Astrocyte (in vitro differentiated cells and primary cell): ENCODE measurements around the gene TAPBP. TPM values are rescaled to one million over a fixed set of nuclear protein-coding genes. Genes with fewer than 3 reads are reported as not detected.
"Not testable (repeated sequence)": the region's sequence is repeated elsewhere in the genome, so short reads cannot be mapped to it uniquely, and the experiment has no call there.

ENCODE experiments used
- DNase-seq: peaks from one replicate; pipeline ENCODE4 v3.0.0-alpha.2; 2010; ENCODE audit warnings: low read depth
- FAIRE-seq: peaks from 2 replicates; lab custom pipeline; 2011; peaks lifted over from hg19 to GRCh38; lab: Jason Lieb, UNC
- H2AFZ ChIP-seq: 2 replicates; pipeline ENCODE4 v1.6.0; 2012; ENCODE audit warnings: low read depth, low read length, inconsistent platforms
- H3K27ac ChIP-seq: 2 replicates; pipeline ENCODE4 v1.5.1; 2011; ENCODE audit warnings: low read depth, low read length, inconsistent platforms
- H3K27me3 ChIP-seq: 2 replicates; pipeline ENCODE4 v1.6.0; 2011; ENCODE audit warnings: low read length, inconsistent platforms; ENCODE audit not compliant: insufficient read depth
- H3K36me3 ChIP-seq: 2 replicates; pipeline ENCODE4 v1.5.1; 2011; ENCODE audit warnings: low read length, inconsistent platforms; ENCODE audit not compliant: insufficient read depth
- H3K4me1 ChIP-seq: 2 replicates; pipeline ENCODE4 v1.5.1; 2011; ENCODE audit warnings: low read length, inconsistent platforms; ENCODE audit not compliant: insufficient read depth
- H3K4me2 ChIP-seq: 2 replicates; pipeline ENCODE4 v1.6.0; 2012; ENCODE audit warnings: low read length, inconsistent platforms
- H3K4me3 ChIP-seq: 2 replicates; pipeline ENCODE4 v1.5.1; 2011; ENCODE audit warnings: low read depth, mild to moderate bottlenecking, low read length, inconsistent platforms; ENCODE audit not compliant: insufficient read depth
- H3K79me2 ChIP-seq: 2 replicates; pipeline ENCODE4 v1.6.0; 2012; ENCODE audit warnings: mild to moderate bottlenecking, low read length, inconsistent platforms; ENCODE audit not compliant: insufficient read depth
- H3K9ac ChIP-seq: 2 replicates; pipeline ENCODE4 v1.6.0; 2012; ENCODE audit warnings: mild to moderate bottlenecking, low read length, inconsistent platforms
- H3K9me3 ChIP-seq: 2 replicates; pipeline ENCODE4 v1.5.1; 2012; ENCODE audit warnings: low read depth, mild to moderate bottlenecking, low read length, inconsistent platforms; ENCODE audit not compliant: insufficient read depth
- H4K20me1 ChIP-seq: 2 replicates; pipeline ENCODE4 v1.6.0; 2012; ENCODE audit warnings: low read length, inconsistent platforms; ENCODE audit not compliant: insufficient read depth
- H3K27ac Mint-ChIP-seq: one replicate; pipeline ENCODE4 v1.8.0; 2021; ENCODE audit warnings: mild to moderate bottlenecking, mixed read lengths; ENCODE audit not compliant: unreplicated experiment
- H3K27me3 Mint-ChIP-seq: one replicate; pipeline ENCODE4 v1.8.0; 2021; ENCODE audit warnings: low read depth, mixed read lengths; ENCODE audit not compliant: unreplicated experiment
- H3K36me3 Mint-ChIP-seq: one replicate; pipeline ENCODE4 v1.8.0; 2021; ENCODE audit warnings: low read depth, mixed read lengths; ENCODE audit not compliant: unreplicated experiment
- H3K4me1 Mint-ChIP-seq: one replicate; pipeline ENCODE4 v1.8.0; 2021; ENCODE audit warnings: low read depth, mixed read lengths; ENCODE audit not compliant: unreplicated experiment
- H3K4me3 Mint-ChIP-seq: one replicate; pipeline ENCODE4 v1.8.0; 2021; ENCODE audit warnings: mild to moderate bottlenecking, moderate library complexity, mixed read lengths; ENCODE audit not compliant: unreplicated experiment
- H3K9me3 Mint-ChIP-seq: one replicate; pipeline ENCODE4 v1.8.0; 2021; ENCODE audit warnings: mild to moderate bottlenecking, mixed read lengths; ENCODE audit not compliant: unreplicated experiment
- CTCF ChIP-seq: IDR thresholded peaks from 2 replicates; pipeline ENCODE4 v1.5.1; 2011; ENCODE audit warnings: low read depth, mild to moderate bottlenecking, inconsistent platforms, low read length, moderate library complexity; ENCODE audit not compliant: insufficient read depth
- EZH2 ChIP-seq: IDR thresholded peaks from 2 replicates; pipeline ENCODE4 v1.6.1; 2012; ENCODE audit warnings: mild to moderate bottlenecking, low read length, inconsistent platforms; ENCODE audit not compliant: insufficient read depth
- total RNA-seq: library from RNA; stranded (reverse); gene quantifications from 2 replicates; pipeline ENCODE4 v1.2.1, GENCODE V29; 2021

TAPBP gene
- total RNA-seq, 1 donor from 2014 or later = 128 TPM

- H3K27me3 ChIP-seq = no peaks in the 10 kb centered on the region
- H3K4me2 ChIP-seq = no peak overlapping the region
- Mint-ChIP-seq H3K4me3 (no peak overlapping the region), H3K27me3 (no peaks in the 10 kb centered on the region), H3K4me1 (peaks cover 2% of the 10 kb centered on the region), H3K27ac (no peak overlapping the region), H3K36me3 (peaks cover 21% of the 10 kb centered on the region), H3K9me3 (no peaks in the 10 kb centered on the region)
- TF ChIP-seq CTCF (no peak), EZH2 (no peak)
- no peak for FAIRE-seq
- H3K27ac ChIP-seq = no peak overlapping the region
- no peak overlapping the region for H3K4me3 ChIP-seq
- no peak overlapping the region for H3K9ac ChIP-seq
- H3K79me2 ChIP-seq = peaks cover 3% of the 10 kb centered on the region
- DNase-seq = no peak
- peaks cover 5% of the 10 kb centered on the region for H3K4me1 ChIP-seq
- no peak overlapping the region for H2AFZ ChIP-seq
- H3K9me3 ChIP-seq = no peaks in the 10 kb centered on the region
- H4K20me1 ChIP-seq = no peaks in the 10 kb centered on the region
- peaks cover 15% of the 10 kb centered on the region for H3K36me3 ChIP-seq
These were observed 49.9 kb downstream of the TAPBP start for GRCh38 chr6:33264015-33264414.

- H3K27me3 Mint-ChIP-seq, FAIRE-seq: not testable (repeated sequence)
These were observed 51.4 kb downstream of the TAPBP start for GRCh38 chr6:33262490-33262889.

GRCh38 chr6:33259032-33259431 is 54.8 kb downstream of the TAPBP start:
- Mint-ChIP-seq H3K27me3 (no peaks in the 10 kb centered on the region), H3K4me3 (no peak overlapping the region), H3K9me3 (no peaks in the 10 kb centered on the region), H3K27ac (no peak overlapping the region), H3K4me1 (peaks cover 2% of the 10 kb centered on the region), H3K36me3 (peaks cover 12% of the 10 kb centered on the region)
- H3K27me3 ChIP-seq = no peaks in the 10 kb centered on the region
- no peak overlapping the region for H3K4me3 ChIP-seq
- no peak for TF ChIP-seq CTCF
- no peak for TF ChIP-seq EZH2
- no peak overlapping the region for H3K9ac ChIP-seq
- H3K27ac ChIP-seq = no peak overlapping the region
- peaks cover 5% of the 10 kb centered on the region for H3K4me1 ChIP-seq
- no peaks in the 10 kb centered on the region for H3K79me2 ChIP-seq
- no peak for DNase-seq
- no peak overlapping the region for H2AFZ ChIP-seq
- FAIRE-seq = no peak
- no peaks in the 10 kb centered on the region for H4K20me1 ChIP-seq
- no peaks in the 10 kb centered on the region for H3K9me3 ChIP-seq
- no peak overlapping the region for H3K4me2 ChIP-seq
- H3K36me3 ChIP-seq = peaks cover 12% of the 10 kb centered on the region

More at GRCh38 chr6:33262490-33262889, 51.4 kb downstream of the TAPBP start:
- not testable (repeated sequence) for H3K79me2 ChIP-seq, H4K20me1 ChIP-seq, H3K27ac ChIP-seq, H3K4me3 ChIP-seq, H3K4me3 Mint-ChIP-seq, H3K27me3 ChIP-seq, H3K4me1 Mint-ChIP-seq, H3K9me3 Mint-ChIP-seq, H3K4me1 ChIP-seq, H2AFZ ChIP-seq, H3K4me2 ChIP-seq, DNase-seq, H3K27ac Mint-ChIP-seq, H3K9ac ChIP-seq, H3K9me3 ChIP-seq
- peaks cover 22% of the 10 kb centered on the region for H3K36me3 Mint-ChIP-seq
- H3K36me3 ChIP-seq = peaks cover 16% of the 10 kb centered on the region
